ENCODE measurements around the gene AFAP1L2. TPM values are rescaled to one million over a fixed set of nuclear protein-coding genes. Genes with fewer than 3 reads are reported as not detected.

The AFAP1L2 gene
- polyA plus RNA-seq, 2 donors, result 7.8 to 8.2 TPM

DNA sequence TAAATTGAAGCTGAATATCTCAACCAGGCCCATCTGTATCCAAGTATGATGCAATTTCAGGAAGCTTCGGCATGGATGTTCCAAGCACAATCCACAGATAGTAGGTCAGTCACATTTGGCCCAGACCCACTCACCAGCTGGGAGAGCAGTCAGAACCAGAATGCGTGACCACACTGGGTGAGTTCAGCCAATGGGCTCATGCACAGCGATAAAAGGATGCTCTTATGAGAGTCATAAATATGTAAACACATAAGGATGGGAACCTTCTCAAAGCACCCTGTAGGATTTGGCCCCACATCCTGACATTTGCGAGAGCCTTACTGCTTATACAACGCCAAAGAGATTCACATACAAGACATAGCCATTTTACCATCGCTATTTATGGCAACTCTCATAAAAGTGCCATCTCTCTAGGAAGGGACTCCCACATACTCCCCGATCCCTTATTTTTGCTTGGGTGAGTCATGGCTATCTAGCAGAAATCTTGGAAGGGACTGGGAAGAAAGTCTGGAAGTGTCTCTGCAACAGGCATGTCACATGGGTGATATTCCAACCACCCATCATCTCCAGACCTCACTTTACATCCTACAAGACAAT, 3.0 kb downstream of the AFAP1L2 start:
- H3K4me1 ChIP-seq (ENCODE audit: control insufficient read depth in 2 of 2, insufficient read depth in 2 of 2, low read length in 1 of 2), result peaks cover 0 to 2% of the 10 kb centered on the region in 2 donors
- H3K4me3 ChIP-seq (ENCODE audit: low read depth in 1 of 2, low read length in 2 of 2), result no peak overlapping the region
- H3K36me3 ChIP-seq (ENCODE audit: control insufficient read depth in 2 of 2, insufficient read depth in 2 of 2, low read length in 1 of 2), result no peaks in the 10 kb centered on the region
- WGBS, 2 donors, result 66 to 72% methylated on average over 7 of the region's 7 CpGs
- H3K9me3 ChIP-seq (ENCODE audit: control insufficient read depth in 2 of 2, insufficient read depth in 1 of 2, low read depth in 1 of 2, low read length in 1 of 2), result no peaks in the 10 kb centered on the region
- H3K27ac ChIP-seq (ENCODE audit: low read depth in 2 of 2, low read length in 1 of 2), result no peak overlapping the region
- no peaks in the 10 kb centered on the region for H3K27me3 ChIP-seq (ENCODE audit: control insufficient read depth in 1 of 2, insufficient read depth in 2 of 2, low read length in 2 of 2)

DNA sequence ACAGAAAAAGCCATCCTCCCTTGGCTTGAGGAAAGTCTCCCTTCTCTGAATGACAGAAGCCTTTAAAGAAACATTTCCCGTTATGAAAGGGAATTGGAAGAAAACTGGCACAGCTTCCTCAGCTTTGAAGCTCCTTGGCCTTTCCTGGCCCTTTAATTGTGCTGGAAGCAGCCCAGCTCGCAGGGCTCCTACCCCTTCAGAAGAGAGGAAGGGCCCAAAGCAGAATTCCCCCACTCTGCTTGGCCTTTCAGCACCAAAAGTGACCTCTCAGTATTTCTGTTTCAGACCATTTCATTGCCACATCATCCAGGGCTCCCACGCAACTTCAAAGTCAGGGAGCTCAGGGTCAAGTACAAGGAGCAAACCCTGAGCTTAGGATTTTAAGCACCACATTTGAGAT, 4.2 kb downstream of the AFAP1L2 start:
- peak overlapping the region in 1 of 2 donors; percentile 45 for H3K27ac ChIP-seq (ENCODE audit: low read depth in 2 of 2, low read length in 1 of 2)
- H3K27me3 ChIP-seq (ENCODE audit: control insufficient read depth in 1 of 2, insufficient read depth in 2 of 2, low read length in 2 of 2), result no peaks in the 10 kb centered on the region
- peaks cover 0 to 2% of the 10 kb centered on the region in 2 donors for H3K4me1 ChIP-seq (ENCODE audit: control insufficient read depth in 2 of 2, insufficient read depth in 2 of 2, low read length in 1 of 2)
- no peak overlapping the region for H3K4me3 ChIP-seq (ENCODE audit: low read depth in 1 of 2, low read length in 2 of 2)
- 37 to 42% methylated on average over 3 of the region's 3 CpGs for WGBS, 2 donors
- H3K36me3 ChIP-seq (ENCODE audit: control insufficient read depth in 2 of 2, insufficient read depth in 2 of 2, low read length in 1 of 2), result no peaks in the 10 kb centered on the region
- H3K9me3 ChIP-seq (ENCODE audit: control insufficient read depth in 2 of 2, insufficient read depth in 1 of 2, low read depth in 1 of 2, low read length in 1 of 2), result no peaks in the 10 kb centered on the region

- Histone ChIP-seq H3K4me1 (ENCODE audit: control insufficient read depth in 2 of 2, insufficient read depth in 2 of 2, low read length in 1 of 2) (peaks cover under 1 to 2% of the 10 kb centered on the region in 2 donors), H3K36me3 (ENCODE audit: control insufficient read depth in 2 of 2, insufficient read depth in 2 of 2, low read length in 1 of 2) (no peaks in the 10 kb centered on the region), H3K9me3 (ENCODE audit: control insufficient read depth in 2 of 2, insufficient read depth in 1 of 2, low read depth in 1 of 2, low read length in 1 of 2) (no peaks in the 10 kb centered on the region), H3K27me3 (ENCODE audit: control insufficient read depth in 1 of 2, insufficient read depth in 2 of 2, low read length in 2 of 2) (no peaks in the 10 kb centered on the region), H3K27ac (ENCODE audit: low read depth in 2 of 2, low read length in 1 of 2) (peak overlapping the region in 1 of 2 donors; percentile 20), H3K4me3 (ENCODE audit: low read depth in 1 of 2, low read length in 2 of 2) (no peak overlapping the region)
- 77 to 80% methylated on average over 6 of the region's 6 CpGs for whole genome bisulfite sequencing, 2 donors
Observed at GRCh38 chr10:114399576-114399975, 4.7 kb downstream of the AFAP1L2 start.

- Histone ChIP-seq H3K27me3 (ENCODE audit: control insufficient read depth in 1 of 2, insufficient read depth in 2 of 2, low read length in 2 of 2) (no peaks in the 10 kb centered on the region), H3K36me3 (ENCODE audit: control insufficient read depth in 2 of 2, insufficient read depth in 2 of 2, low read length in 1 of 2) (no peaks in the 10 kb centered on the region), H3K4me1 (ENCODE audit: control insufficient read depth in 2 of 2, insufficient read depth in 2 of 2, low read length in 1 of 2) (peaks cover 2% of the 10 kb centered on the region in 2 donors), H3K27ac (ENCODE audit: low read depth in 2 of 2, low read length in 1 of 2) (peak overlapping the region in 1 of 2 donors; percentile 25), H3K9me3 (ENCODE audit: control insufficient read depth in 2 of 2, insufficient read depth in 1 of 2, low read depth in 1 of 2, low read length in 1 of 2) (no peaks in the 10 kb centered on the region), H3K4me3 (ENCODE audit: low read depth in 1 of 2, low read length in 2 of 2) (no peak overlapping the region)
- WGBS, 2 donors, result 81 to 82% methylated on average over 10 of the region's 10 CpGs
Observed at GRCh38 chr10:114398587-114399331, 5.5 kb downstream of the AFAP1L2 start.

- 43 to 47% methylated on average over 6 of the region's 6 CpGs for WGBS, 2 donors
- H3K27me3 ChIP-seq (ENCODE audit: control insufficient read depth in 1 of 2, insufficient read depth in 2 of 2, low read length in 2 of 2), result no peaks in the 10 kb centered on the region
- H3K4me3 ChIP-seq (ENCODE audit: low read depth in 1 of 2, low read length in 2 of 2), result no peak overlapping the region
- H3K4me1 ChIP-seq (ENCODE audit: control insufficient read depth in 2 of 2, insufficient read depth in 2 of 2, low read length in 1 of 2), result peaks cover 2% of the 10 kb centered on the region in 2 donors
- no peaks in the 10 kb centered on the region for H3K9me3 ChIP-seq (ENCODE audit: control insufficient read depth in 2 of 2, insufficient read depth in 1 of 2, low read depth in 1 of 2, low read length in 1 of 2)
- H3K36me3 ChIP-seq (ENCODE audit: control insufficient read depth in 2 of 2, insufficient read depth in 2 of 2, low read length in 1 of 2), result no peaks in the 10 kb centered on the region
- H3K27ac ChIP-seq (ENCODE audit: low read depth in 2 of 2, low read length in 1 of 2), result peak overlapping the region; percentile 68 to 75
Observed at GRCh38 chr10:114397651-114398145, 6.6 kb downstream of the AFAP1L2 start.

DNA sequence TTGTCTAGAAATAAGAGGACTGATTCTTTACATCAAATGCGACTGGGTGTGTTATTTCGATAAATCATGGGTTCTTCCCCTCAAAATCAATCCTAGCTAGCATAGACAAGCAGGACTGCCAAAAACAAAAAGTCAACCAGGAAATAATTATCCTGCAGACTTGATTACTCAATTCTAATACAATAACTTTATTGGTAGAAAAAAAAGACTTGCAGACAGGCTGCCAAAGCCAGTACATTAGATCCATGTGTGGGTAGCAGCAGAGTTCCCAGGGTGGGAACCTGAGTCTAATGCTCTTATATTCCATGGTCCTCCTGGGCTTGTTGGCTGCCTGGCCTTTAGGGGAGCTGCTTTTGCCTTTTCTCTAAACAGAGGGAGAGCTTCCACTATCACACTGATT, 7.8 kb downstream of the AFAP1L2 start:
- peaks cover 2 to 6% of the 10 kb centered on the region in 2 donors for H3K4me1 ChIP-seq (ENCODE audit: control insufficient read depth in 2 of 2, insufficient read depth in 2 of 2, low read length in 1 of 2)
- 78 to 82% methylated on average over 2 of the region's 2 CpGs for WGBS, 2 donors
- H3K27me3 ChIP-seq (ENCODE audit: control insufficient read depth in 1 of 2, insufficient read depth in 2 of 2, low read length in 2 of 2), result no peaks in the 10 kb centered on the region
- H3K27ac ChIP-seq (ENCODE audit: low read depth in 2 of 2, low read length in 1 of 2), result no peak overlapping the region
- H3K4me3 ChIP-seq (ENCODE audit: low read depth in 1 of 2, low read length in 2 of 2), result no peak overlapping the region
- no peaks in the 10 kb centered on the region for H3K36me3 ChIP-seq (ENCODE audit: control insufficient read depth in 2 of 2, insufficient read depth in 2 of 2, low read length in 1 of 2)
- no peaks in the 10 kb centered on the region for H3K9me3 ChIP-seq (ENCODE audit: control insufficient read depth in 2 of 2, insufficient read depth in 1 of 2, low read depth in 1 of 2, low read length in 1 of 2)

DNA sequence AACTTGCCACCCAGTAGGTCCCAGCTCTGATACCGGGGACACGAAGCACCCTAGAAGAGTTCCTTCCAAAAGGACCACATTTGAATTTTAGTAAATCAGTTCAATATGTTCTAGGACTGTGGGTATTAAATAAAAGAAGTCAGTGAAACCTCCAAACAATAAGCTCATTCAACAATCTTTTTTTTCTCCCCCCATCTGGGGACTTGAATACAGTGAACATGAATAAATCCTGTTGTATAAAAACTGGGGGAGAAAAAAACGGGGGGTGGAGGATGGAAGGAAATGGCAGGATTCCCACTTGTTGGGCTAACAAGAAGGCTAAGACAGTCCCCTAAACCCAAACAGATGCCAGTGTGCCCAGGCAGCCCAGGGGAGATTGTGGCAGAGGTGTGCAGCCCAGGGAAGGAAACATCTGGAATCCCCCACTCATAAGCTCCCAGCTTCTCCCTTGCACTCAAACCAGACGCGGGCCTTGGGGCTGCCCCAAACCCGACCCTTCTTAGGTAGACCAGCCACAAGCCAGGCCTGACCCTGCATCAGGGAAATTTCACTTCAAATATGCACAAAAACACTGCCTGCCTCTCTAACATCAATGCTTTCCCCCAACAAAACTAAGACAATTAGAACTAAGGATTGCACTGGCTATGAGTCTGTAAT, 8.8 kb downstream of the AFAP1L2 start:
- H3K9me3 ChIP-seq (ENCODE audit: control insufficient read depth in 2 of 2, insufficient read depth in 1 of 2, low read depth in 1 of 2, low read length in 1 of 2), result no peaks in the 10 kb centered on the region
- no peak overlapping the region for H3K4me3 ChIP-seq (ENCODE audit: low read depth in 1 of 2, low read length in 2 of 2)
- H3K4me1 ChIP-seq (ENCODE audit: control insufficient read depth in 2 of 2, insufficient read depth in 2 of 2, low read length in 1 of 2), result peaks cover 2 to 6% of the 10 kb centered on the region in 2 donors
- WGBS, 2 donors, result 80 to 86% methylated on average over 6 of the region's 6 CpGs
- H3K36me3 ChIP-seq (ENCODE audit: control insufficient read depth in 2 of 2, insufficient read depth in 2 of 2, low read length in 1 of 2), result no peaks in the 10 kb centered on the region
- no peak overlapping the region for H3K27ac ChIP-seq (ENCODE audit: low read depth in 2 of 2, low read length in 1 of 2)
- no peaks in the 10 kb centered on the region for H3K27me3 ChIP-seq (ENCODE audit: control insufficient read depth in 1 of 2, insufficient read depth in 2 of 2, low read length in 2 of 2)

- no peaks in the 10 kb centered on the region for H3K9me3 ChIP-seq (ENCODE audit: control insufficient read depth in 2 of 2, insufficient read depth in 1 of 2, low read depth in 1 of 2, low read length in 1 of 2)
- no peaks in the 10 kb centered on the region for H3K27me3 ChIP-seq (ENCODE audit: control insufficient read depth in 1 of 2, insufficient read depth in 2 of 2, low read length in 2 of 2)
- H3K27ac ChIP-seq (ENCODE audit: low read depth in 2 of 2, low read length in 1 of 2), result no peak overlapping the region
- H3K4me1 ChIP-seq (ENCODE audit: control insufficient read depth in 2 of 2, insufficient read depth in 2 of 2, low read length in 1 of 2), result peaks cover 2 to 6% of the 10 kb centered on the region in 2 donors
- no peak overlapping the region for H3K4me3 ChIP-seq (ENCODE audit: low read depth in 1 of 2, low read length in 2 of 2)
- WGBS, 2 donors, result 55 to 60% methylated on average over 6 of the region's 6 CpGs
- no peaks in the 10 kb centered on the region for H3K36me3 ChIP-seq (ENCODE audit: control insufficient read depth in 2 of 2, insufficient read depth in 2 of 2, low read length in 1 of 2)
Observed at GRCh38 chr10:114394531-114394930, 9.8 kb downstream of the AFAP1L2 start.

- no peak overlapping the region for H3K27ac ChIP-seq (ENCODE audit: low read depth in 2 of 2, low read length in 1 of 2)
- H3K36me3 ChIP-seq (ENCODE audit: control insufficient read depth in 2 of 2, insufficient read depth in 2 of 2, low read length in 1 of 2), result no peaks in the 10 kb centered on the region
- no peaks in the 10 kb centered on the region for H3K27me3 ChIP-seq (ENCODE audit: control insufficient read depth in 1 of 2, insufficient read depth in 2 of 2, low read length in 2 of 2)
- H3K4me3 ChIP-seq (ENCODE audit: low read depth in 1 of 2, low read length in 2 of 2), result no peak overlapping the region
- H3K4me1 ChIP-seq (ENCODE audit: control insufficient read depth in 2 of 2, insufficient read depth in 2 of 2, low read length in 1 of 2), result peaks cover 2 to 6% of the 10 kb centered on the region in 2 donors
- WGBS, 2 donors, result 87 to 92% methylated on average over 7 of the region's 7 CpGs
- H3K9me3 ChIP-seq (ENCODE audit: control insufficient read depth in 2 of 2, insufficient read depth in 1 of 2, low read depth in 1 of 2, low read length in 1 of 2), result no peaks in the 10 kb centered on the region
Observed at GRCh38 chr10:114393886-114394285, 10.4 kb downstream of the AFAP1L2 start.
